Muscle layer of duodenum (tissue), 2 donors: ENCODE data around the gene CDKN3.
"Not testable (repeated sequence)": the region's sequence is repeated elsewhere in the genome, so short reads cannot be mapped to it uniquely, and the experiment has no call there.

ENCODE experiments used
- H3K27ac ChIP-seq: one replicate; pipeline ENCODE4 v1.7.0; 2013; ENCODE audit warnings: mild to moderate bottlenecking, low read length
- H3K27me3 ChIP-seq: one replicate; pipeline ENCODE4 v1.7.0; 2013; ENCODE audit warnings: low read depth, mild to moderate bottlenecking, control low read depth, low read length
- H3K36me3 ChIP-seq, 2 donors: one replicate each; pipeline ENCODE4 v1.7.0; 2013; ENCODE audit warnings: low read length in 2 of 2, control low read depth in 1 of 2, mild to moderate bottlenecking in 1 of 2; ENCODE audit not compliant: insufficient read depth in 2 of 2, control insufficient read depth in 1 of 2
- H3K4me1 ChIP-seq, 2 donors: one replicate each; pipeline ENCODE4 v1.7.0; 2013; ENCODE audit warnings: low read length in 2 of 2, mild to moderate bottlenecking in 2 of 2, control low read depth in 1 of 2, moderate library complexity in 1 of 2; ENCODE audit not compliant: insufficient read depth in 2 of 2, control insufficient read depth in 1 of 2
- H3K4me3 ChIP-seq, 2 donors: one replicate each; pipeline ENCODE4 v1.7.0; 2013; ENCODE audit warnings: low read length in 2 of 2, low read depth in 1 of 2, mild to moderate bottlenecking in 1 of 2
- H3K9me3 ChIP-seq, 2 donors: one replicate each; pipeline ENCODE4 v1.7.0; 2013; ENCODE audit warnings: low read length in 2 of 2, control low read depth in 1 of 2, mild to moderate bottlenecking in 1 of 2; ENCODE audit not compliant: control insufficient read depth in 1 of 2
- donor health status: healthy.

CDKN3 gene

GRCh38 chr14:54427871-54428270 is 31.1 kb downstream of the CDKN3 start:
- Histone ChIP-seq H3K36me3 (peaks cover 34 to 40% of the 10 kb centered on the region in 2 donors), H3K4me1 (no peaks in the 10 kb centered on the region), H3K27me3 (no peaks in the 10 kb centered on the region), H3K9me3 (no peaks in the 10 kb centered on the region), H3K27ac (no peak overlapping the region), H3K4me3 (no peak overlapping the region)

- H3K27me3 ChIP-seq = no peaks in the 10 kb centered on the region
- peaks cover 0 to 3% of the 10 kb centered on the region in 2 donors for H3K4me1 ChIP-seq
- H3K36me3 ChIP-seq = peaks cover 33 to 40% of the 10 kb centered on the region in 2 donors
- no peak overlapping the region for H3K27ac ChIP-seq
- H3K4me3 ChIP-seq = no peak overlapping the region
- no peaks in the 10 kb centered on the region for H3K9me3 ChIP-seq
These were observed 31.7 kb downstream of the CDKN3 start for GRCh38 chr14:54428527-54428926.

DNA sequence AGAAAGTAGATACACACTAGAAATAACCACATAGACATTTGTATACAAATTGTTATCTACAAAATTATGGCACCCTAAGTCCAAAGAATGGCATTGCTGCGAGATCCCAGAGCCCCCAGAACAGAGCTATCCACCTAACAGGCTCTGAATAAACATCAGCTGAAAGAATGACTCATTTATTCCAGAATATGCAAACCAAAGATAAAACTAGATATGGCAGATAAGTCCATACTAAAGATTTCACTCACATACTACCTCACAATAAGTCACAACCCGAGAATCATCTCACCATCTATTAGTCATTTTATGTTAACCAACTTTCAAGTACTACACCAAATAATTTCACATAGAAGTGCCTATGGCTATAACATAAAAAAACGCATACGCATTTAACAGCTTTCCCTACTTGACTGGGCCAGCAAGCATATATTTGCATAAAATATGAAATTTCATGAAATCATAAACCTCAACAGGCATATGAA is 38.7 kb downstream of the CDKN3 start:
- peaks cover 5 to 30% of the 10 kb centered on the region in 2 donors for H3K4me1 ChIP-seq
- H3K27ac ChIP-seq = no peak overlapping the region
- no peaks in the 10 kb centered on the region for H3K27me3 ChIP-seq
- H3K4me3 ChIP-seq = no peak overlapping the region
- H3K36me3 ChIP-seq = peaks cover 0 to 2% of the 10 kb centered on the region in 2 donors
- no peaks in the 10 kb centered on the region for H3K9me3 ChIP-seq

DNA sequence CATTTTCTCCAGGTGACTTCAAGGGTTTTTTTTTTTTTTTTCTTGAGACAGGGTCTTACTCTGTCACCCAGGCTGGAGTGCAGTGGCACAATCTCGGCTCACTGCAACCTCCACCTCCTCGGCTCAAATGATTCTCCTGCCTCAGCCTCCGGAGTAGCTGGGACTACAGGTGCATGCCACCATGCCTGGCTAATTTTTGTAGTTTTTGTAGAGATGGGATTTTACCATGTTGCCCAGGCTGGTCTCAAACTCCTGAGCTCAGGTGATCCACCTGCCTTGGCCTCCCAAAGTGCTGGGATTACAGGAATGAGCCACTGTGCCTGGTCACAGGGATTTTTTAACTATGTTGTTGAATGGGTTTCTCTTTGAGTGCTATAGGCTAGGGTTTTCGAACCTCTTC is 41.1 kb downstream of the CDKN3 start:
- H3K9me3 ChIP-seq, H3K36me3 ChIP-seq, H3K4me3 ChIP-seq, H3K27ac ChIP-seq, H3K27me3 ChIP-seq: not testable (repeated sequence)
- H3K4me1 ChIP-seq = peaks cover 5 to 30% of the 10 kb centered on the region in 2 donors

DNA sequence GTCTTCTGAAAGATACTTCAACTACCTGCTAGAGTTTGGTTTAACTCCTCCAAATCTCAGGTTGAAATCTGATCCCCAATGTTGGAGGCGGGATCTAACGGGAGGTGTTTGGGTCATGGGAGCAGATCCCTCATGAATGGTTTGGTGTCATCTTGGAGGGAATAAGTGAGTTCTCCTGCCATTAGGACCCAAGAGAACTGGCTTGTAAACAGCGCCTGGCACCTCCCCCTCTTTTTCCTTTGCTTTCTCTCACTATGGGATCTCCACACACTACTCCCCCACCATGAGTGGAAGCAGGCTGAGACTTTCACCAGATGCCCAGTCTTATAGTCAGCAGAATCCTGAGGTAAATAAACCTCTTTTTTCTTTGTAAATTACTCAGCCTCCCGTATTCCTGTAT is 41.9 kb downstream of the CDKN3 start:
- H3K36me3 ChIP-seq = no peaks in the 10 kb centered on the region
- no peaks in the 10 kb centered on the region for H3K27me3 ChIP-seq
- peaks cover 5 to 27% of the 10 kb centered on the region in 2 donors for H3K4me1 ChIP-seq
- H3K27ac ChIP-seq = no peak overlapping the region
- H3K4me3 ChIP-seq = no peak overlapping the region
- H3K9me3 ChIP-seq = no peaks in the 10 kb centered on the region

DNA sequence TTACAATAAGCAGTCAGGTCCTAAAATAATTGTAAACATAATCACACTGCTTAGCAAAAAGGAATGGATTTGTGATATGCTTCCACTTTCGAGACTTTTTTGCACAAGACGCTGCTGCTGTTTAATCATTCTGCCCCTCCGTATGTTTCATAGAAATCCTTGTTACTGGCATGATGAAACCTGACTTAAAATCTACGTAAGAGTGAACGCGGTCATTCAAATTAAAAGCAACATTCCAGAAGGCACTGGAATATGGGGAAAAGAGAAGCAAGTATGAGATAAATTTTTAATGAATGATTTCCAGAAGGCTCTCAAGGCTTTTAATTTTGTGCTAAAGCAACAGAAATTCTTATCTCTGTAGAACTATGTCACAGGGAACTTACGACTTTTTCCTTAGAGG is 43.2 kb downstream of the CDKN3 start:
- Histone ChIP-seq H3K4me1 (peaks cover 5 to 24% of the 10 kb centered on the region in 2 donors), H3K27ac (peak overlapping the region; percentile 84)

GRCh38 chr14:54440476-54440872 is 43.7 kb downstream of the CDKN3 start:
- no peaks in the 10 kb centered on the region for H3K9me3 ChIP-seq
- peak overlapping the region; percentile 73 for H3K4me3 ChIP-seq
- no peaks in the 10 kb centered on the region for H3K27me3 ChIP-seq
- H3K36me3 ChIP-seq = no peaks in the 10 kb centered on the region
- peaks cover 5 to 28% of the 10 kb centered on the region in 2 donors for H3K4me1 ChIP-seq
- peak overlapping the region; percentile 84 for H3K27ac ChIP-seq

More for the DNA sequence above, 43.2 kb downstream of the CDKN3 start:
- peak overlapping the region; percentile 73 for H3K4me3 ChIP-seq
- no peaks in the 10 kb centered on the region for H3K27me3 ChIP-seq
- no peaks in the 10 kb centered on the region for H3K36me3 ChIP-seq
- no peaks in the 10 kb centered on the region for H3K9me3 ChIP-seq

DNA sequence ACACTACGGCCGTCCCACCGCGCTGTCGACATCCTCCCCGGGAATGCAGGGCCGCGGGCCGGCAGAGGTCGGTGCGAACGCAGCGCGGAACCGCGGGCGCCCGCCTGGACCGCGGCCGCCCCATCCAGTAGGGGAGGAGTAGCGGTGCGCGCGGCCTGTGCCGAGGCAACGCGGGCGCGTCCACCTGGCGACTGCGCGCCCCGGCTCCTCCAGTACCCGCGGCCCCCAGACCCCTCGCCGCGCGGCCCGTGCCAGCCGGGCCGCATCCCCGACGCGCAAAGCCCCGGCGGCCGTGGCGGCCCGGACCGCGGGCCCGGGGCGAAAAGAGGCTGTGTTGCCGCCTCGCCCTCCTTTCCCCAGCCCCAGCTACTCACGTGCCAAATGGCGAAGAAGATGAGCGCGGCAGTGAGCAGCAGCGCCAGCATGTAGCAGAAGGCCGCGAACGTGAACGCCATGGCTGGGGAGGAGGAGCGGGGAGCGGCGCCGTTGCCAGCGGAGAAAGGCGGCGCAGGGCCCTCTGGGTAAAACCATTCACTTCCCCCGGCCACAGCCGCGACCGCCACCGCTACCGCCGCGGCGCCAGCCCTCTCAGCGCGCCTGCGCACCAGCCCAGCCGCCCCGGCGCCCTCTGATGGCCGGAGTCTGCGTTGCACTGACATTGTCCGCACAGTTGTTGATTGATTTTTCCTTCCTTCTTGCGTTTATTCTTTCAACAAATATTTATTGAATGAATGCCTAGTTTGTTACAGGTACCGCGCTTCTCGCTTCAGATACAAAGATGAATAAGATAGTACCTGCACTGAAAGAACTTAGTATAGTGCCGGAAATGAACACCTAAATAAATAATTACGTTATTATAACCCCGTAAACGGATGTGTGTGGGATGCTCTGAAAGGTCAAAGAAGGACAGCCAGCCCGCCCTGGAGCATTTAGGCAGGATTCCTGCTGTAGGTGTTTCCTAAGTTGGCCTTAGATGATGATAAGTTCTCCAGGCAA is 44.4 kb downstream of the CDKN3 start, which contains the start of gene CNIH1:
CNIH1 (minus strand) TSS at position 502 of the 996 bp plus-strand sequence; CDS start at position 455, 47 bp downstream.
- H3K27ac ChIP-seq = peak within 1 kb of the TSS; percentile 89
- peak within 1 kb of the TSS; percentile 73 for H3K4me3 ChIP-seq
- no peaks in the 10 kb centered on the region for H3K36me3 ChIP-seq
- H3K27me3 ChIP-seq = no peaks in the 10 kb centered on the region
- H3K9me3 ChIP-seq = no peaks in the 10 kb centered on the region
- peaks cover 5 to 28% of the 10 kb centered on the region in 2 donors for H3K4me1 ChIP-seq

- H3K36me3 ChIP-seq, H3K9me3 ChIP-seq, H3K27me3 ChIP-seq, H3K4me3 ChIP-seq, H3K27ac ChIP-seq: not testable (repeated sequence)
- peaks cover 11 to 30% of the 10 kb centered on the region in 2 donors for H3K4me1 ChIP-seq
These were observed 46.2 kb downstream of the CDKN3 start for GRCh38 chr14:54442961-54443360.

DNA sequence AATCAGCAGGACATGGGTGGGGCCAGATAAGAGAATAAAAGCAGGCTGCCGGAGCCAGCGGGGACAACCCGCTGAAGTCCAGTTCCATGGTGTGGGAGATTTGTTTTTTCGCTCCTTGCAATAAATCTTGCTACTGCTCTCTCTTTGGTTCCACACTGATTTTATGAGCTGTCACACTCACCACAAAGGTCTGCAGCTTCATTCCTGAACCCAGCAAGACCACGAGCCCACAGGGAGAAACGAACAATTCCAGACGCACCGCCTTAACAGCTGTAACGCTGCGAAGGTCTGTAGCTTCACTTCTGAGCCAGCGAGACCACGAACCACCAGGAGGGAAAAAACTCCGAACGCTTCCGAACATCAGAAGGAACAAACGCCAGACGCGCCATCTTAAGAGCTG is 47.2 kb downstream of the CDKN3 start:
- Histone ChIP-seq H3K36me3 (no peaks in the 10 kb centered on the region), H3K4me3 (no peak overlapping the region), H3K4me1 (peaks cover 11 to 28% of the 10 kb centered on the region in 2 donors), H3K27ac (no peak overlapping the region), H3K9me3 (no peaks in the 10 kb centered on the region), H3K27me3 (no peaks in the 10 kb centered on the region)

DNA sequence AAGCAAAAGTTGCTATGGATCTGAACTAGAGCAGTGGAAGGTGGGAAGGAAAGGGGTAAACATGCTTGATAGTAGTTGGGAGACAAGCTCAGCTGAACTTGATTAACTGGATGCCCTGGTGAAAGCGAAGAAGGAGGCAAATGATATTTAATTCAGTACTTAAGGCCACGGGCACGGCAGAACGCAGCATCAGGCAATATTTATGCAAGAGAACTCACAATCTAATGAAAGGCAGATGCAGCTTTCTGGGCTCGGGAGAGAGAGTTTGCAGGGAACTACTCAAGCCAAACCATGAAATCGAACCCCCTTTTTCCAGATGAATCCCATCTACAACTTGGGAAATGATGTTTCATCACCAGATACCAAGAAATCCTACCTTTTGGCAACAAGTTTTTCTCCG is 47.9 kb downstream of the CDKN3 start:
- Histone ChIP-seq H3K27ac (no peak overlapping the region), H3K4me1 (peaks cover 11 to 23% of the 10 kb centered on the region in 2 donors), H3K36me3 (no peaks in the 10 kb centered on the region), H3K27me3 (no peaks in the 10 kb centered on the region), H3K9me3 (no peaks in the 10 kb centered on the region), H3K4me3 (no peak overlapping the region)
